Spleen (tissue), 7 donors: Measurements from ENCODE around the gene DOK4.

Source experiments
- CTCF ChIP-seq, 11 experiments: fragments of 200-600 bp in 7 of 11; fragments of 450-650 bp in 4 of 11; sonication (generic) in 4 of 11; IDR thresholded peaks in 8 of 11; conservative IDR thresholded peaks in 3 of 11; 1 replicate in 7 of 11; 2 replicates in 4 of 11; pipeline versions ENCODE4 v1.4.0 to v1.8.0; 2016 to 2021; ENCODE audit warnings: antibody characterized with exemption in 11 of 11, inconsistent platforms in 4 of 11, mild to moderate bottlenecking in 1 of 11
- POLR2AphosphoS5 ChIP-seq, 3 donors: sonication (generic); formaldehyde crosslinking; IDR thresholded peaks; one replicate each; pipeline ENCODE4 v1.5.1; 2017; ENCODE audit warnings: antibody characterized with exemption in 3 of 3
- donor health status: DM: no; HTN: no; CAD: no; lungs with moderate emphysema.
- donor health status: DM: no; HTN: no; CAD: no.
- donor health status: DM: no; HTN: no; CAD: no.

- no peak for TF ChIP-seq CTCF (IDR thresholded peaks at IDR 0.05 in 8 of 11, conservative IDR thresholded peaks at IDR 0.05 in 3 of 11)
- no peak for TF ChIP-seq POLR2AphosphoS5 (IDR thresholded peaks at IDR 0.05)
These were observed 53.3 kb downstream of the DOK4 start for GRCh38 chr16:57432989-57433388.
